IPS DF 6.9 (cell line): ENCODE data around the gene LRRC46.

ENCODE experiments used
- DNase-seq: peaks from one replicate; pipeline ENCODE4 v3.0.0-alpha.2; 2013; ENCODE audit warnings: low read depth, low spot score
- H3K27ac ChIP-seq: one replicate; pipeline ENCODE4 v1.5.1; 2013; ENCODE audit warnings: low read length, control low read depth
- H3K27me3 ChIP-seq: 2 replicates; pipeline ENCODE4 v1.6.1; 2013; ENCODE audit warnings: mild to moderate bottlenecking, low read length; ENCODE audit not compliant: control insufficient read depth, insufficient read depth
- H3K36me3 ChIP-seq: 2 replicates; pipeline ENCODE4 v1.6.1; 2013; ENCODE audit warnings: low read length; ENCODE audit not compliant: control insufficient read depth, insufficient read depth
- H3K4me1 ChIP-seq: 2 replicates; pipeline ENCODE4 v1.6.1; 2013; ENCODE audit warnings: low read length; ENCODE audit not compliant: control insufficient read depth, insufficient read depth
- H3K4me3 ChIP-seq: 2 replicates; pipeline ENCODE4 v1.5.1; 2013; ENCODE audit warnings: mild to moderate bottlenecking, low read length
- H3K9me3 ChIP-seq: 2 replicates; pipeline ENCODE4 v1.6.1; 2013; ENCODE audit warnings: low read length, inconsistent platforms; ENCODE audit not compliant: control insufficient read depth, insufficient read depth
- WGBS: extraction: QIAGEN DNeasy Blood & Tissue Kit; methylation state at CpG from one replicate; pipeline ENCODE4 v1.1.7; 2013; ENCODE audit warnings: mixed read lengths, missing lambda C conversion rate; ENCODE audit not compliant: insufficient read length, insufficient coverage; 5-methylcytosine and 5-hydroxymethylcytosine counted together

The LRRC46 gene

GRCh38 chr17:47801906-47802305 lies 29.6 kb upstream of the LRRC46 start:
- H3K27ac ChIP-seq = no peak overlapping the region
- H3K36me3 ChIP-seq = no peaks in the 10 kb centered on the region
- H3K4me3 ChIP-seq = no peak overlapping the region
- WGBS = no CpG with 5 or more reads among the region's 6 CpGs
- no peak for DNase-seq
- H3K9me3 ChIP-seq = no peaks in the 10 kb centered on the region
- no peaks in the 10 kb centered on the region for H3K27me3 ChIP-seq
- H3K4me1 ChIP-seq = no peaks in the 10 kb centered on the region

- peak; percentile 9 for DNase-seq
- Histone ChIP-seq H3K4me3 (no peak overlapping the region), H3K27me3 (no peaks in the 10 kb centered on the region), H3K4me1 (no peaks in the 10 kb centered on the region), H3K9me3 (no peaks in the 10 kb centered on the region), H3K36me3 (no peaks in the 10 kb centered on the region), H3K27ac (no peak overlapping the region)
- WGBS = no CpG with 5 or more reads among the region's 9 CpGs
Observed at GRCh38 chr17:47802341-47803022, 29.0 kb upstream of the LRRC46 start.

GRCh38 chr17:47803201-47803600 lies 28.3 kb upstream of the LRRC46 start:
- Histone ChIP-seq H3K4me1 (no peaks in the 10 kb centered on the region), H3K9me3 (no peaks in the 10 kb centered on the region), H3K4me3 (no peak overlapping the region), H3K27ac (no peak overlapping the region), H3K36me3 (0 out of 2 replicates have a peak, but pooled peaks cover 1% of the 10 kb centered on the region), H3K27me3 (no peaks in the 10 kb centered on the region)
- DNase-seq = no peak
- no CpG with 5 or more reads among the region's 5 CpGs for WGBS

GRCh38 chr17:47803751-47804150 lies 27.7 kb upstream of the LRRC46 start:
- Histone ChIP-seq H3K27me3 (no peaks in the 10 kb centered on the region), H3K36me3 (peaks cover 5% of the 10 kb centered on the region; the same call in 1 of the 2 replicates), H3K27ac (no peak overlapping the region), H3K4me3 (no peak overlapping the region), H3K4me1 (no peaks in the 10 kb centered on the region), H3K9me3 (no peaks in the 10 kb centered on the region)
- no peak for DNase-seq
- WGBS = no CpG with 5 or more reads among the region's 6 CpGs

GRCh38 chr17:47804461-47804860 lies 27.0 kb upstream of the LRRC46 start:
- no CpG with 5 or more reads among the region's 3 CpGs for WGBS
- Histone ChIP-seq H3K27me3 (no peaks in the 10 kb centered on the region), H3K4me1 (no peaks in the 10 kb centered on the region)

GRCh38 chr17:47806026-47806912 lies 25.2 kb upstream of the LRRC46 start:
- H3K9me3 ChIP-seq = no peaks in the 10 kb centered on the region
- H3K4me1 ChIP-seq = no peaks in the 10 kb centered on the region
- H3K27ac ChIP-seq = no peak overlapping the region
- no peaks in the 10 kb centered on the region for H3K27me3 ChIP-seq
- no peak for DNase-seq
- H3K36me3 ChIP-seq = peaks cover 5% of the 10 kb centered on the region; the same call in 1 of the 2 replicates
- no CpG with 5 or more reads among the region's 16 CpGs for WGBS
- H3K4me3 ChIP-seq = no peak overlapping the region

More at GRCh38 chr17:47804461-47804860, 27.0 kb upstream of the LRRC46 start:
- no peak for DNase-seq
- Histone ChIP-seq H3K36me3 (peaks cover 5% of the 10 kb centered on the region; the same call in 1 of the 2 replicates), H3K4me3 (no peak overlapping the region), H3K9me3 (no peaks in the 10 kb centered on the region), H3K27ac (no peak overlapping the region)

- H3K9me3 ChIP-seq = no peaks in the 10 kb centered on the region
- H3K27me3 ChIP-seq = no peaks in the 10 kb centered on the region
- no peak for DNase-seq
- WGBS = no CpG with 5 or more reads among the region's 9 CpGs
- no peak overlapping the region for H3K4me3 ChIP-seq
- no peaks in the 10 kb centered on the region for H3K4me1 ChIP-seq
- H3K36me3 ChIP-seq = peaks cover 5% of the 10 kb centered on the region; the same call in 1 of the 2 replicates
- H3K27ac ChIP-seq = no peak overlapping the region
Observed at GRCh38 chr17:47806913-47807255, 24.6 kb upstream of the LRRC46 start.

- no peaks in the 10 kb centered on the region for H3K27me3 ChIP-seq
- no CpG with 5 or more reads among the region's 11 CpGs for WGBS
- no peaks in the 10 kb centered on the region for H3K9me3 ChIP-seq
- H3K27ac ChIP-seq = no peak overlapping the region
- H3K36me3 ChIP-seq = peaks cover 5% of the 10 kb centered on the region; the same call in 1 of the 2 replicates
- DNase-seq = no peak
- no peak overlapping the region for H3K4me3 ChIP-seq
- no peaks in the 10 kb centered on the region for H3K4me1 ChIP-seq
Observed at GRCh38 chr17:47807421-47807820, 24.0 kb upstream of the LRRC46 start.

GRCh38 chr17:47808036-47808829 lies 23.2 kb upstream of the LRRC46 start:
- no peaks in the 10 kb centered on the region for H3K4me1 ChIP-seq
- H3K9me3 ChIP-seq = no peaks in the 10 kb centered on the region
- H3K4me3 ChIP-seq = no peak overlapping the region
- peaks cover 5% of the 10 kb centered on the region; the same call in 1 of the 2 replicates for H3K36me3 ChIP-seq
- no peaks in the 10 kb centered on the region for H3K27me3 ChIP-seq
- DNase-seq = no peak
- WGBS = no CpG with 5 or more reads among the region's 20 CpGs
- no peak overlapping the region for H3K27ac ChIP-seq

GRCh38 chr17:47808830-47809480 lies 22.5 kb upstream of the LRRC46 start:
- WGBS = no CpG with 5 or more reads among the region's 22 CpGs

More at GRCh38 chr17:47808830-47809480, 22.5 kb upstream of the LRRC46 start:
- H3K4me3 ChIP-seq = no peak overlapping the region
- H3K27ac ChIP-seq = no peak overlapping the region
- no peak for DNase-seq
- H3K4me1 ChIP-seq = no peaks in the 10 kb centered on the region
- no peaks in the 10 kb centered on the region for H3K27me3 ChIP-seq
- H3K9me3 ChIP-seq = no peaks in the 10 kb centered on the region
- peaks cover 5% of the 10 kb centered on the region; the same call in 1 of the 2 replicates for H3K36me3 ChIP-seq
